A673 (cell line): ENCODE data around the gene SRSF7. TPM values are rescaled to one million over a fixed set of nuclear protein-coding genes. Genes with fewer than 3 reads are reported as not detected.

Source experiments
- BruUV-seq: library from RNA; stranded (reverse); fragments of 400-500 nt; replicated peaks from 2 replicates; lab custom pipeline; 2021; lab: Mats Ljungman, UMichigan
- CTCF ChIA-PET: fragments of 300-600 bp; sonication (Branson Sonifier 250); formaldehyde crosslinking; loops from one replicate; lab custom pipeline; 2022; ENCODE audit warnings: antibody characterized with exemption; lab: Charles Lee
- POLR2A ChIA-PET: fragments of 300-600 bp; sonication (Branson Sonifier 250); formaldehyde crosslinking; loops from one replicate; lab custom pipeline; 2022; ENCODE audit warnings: antibody characterized with exemption; ENCODE audit not compliant: low non-redundant PET; lab: Charles Lee
- DNase-seq: peaks from one replicate; pipeline ENCODE4 v3.0.0-alpha.2; 2015; ENCODE audit warnings: low spot score
- H3K27ac ChIP-seq: fragments of 200-600 bp; sonication (generic); 2 replicates; pipeline ENCODE4 v1.5.1; 2016; ENCODE audit warnings: mixed run types, low read depth, mild to moderate bottlenecking, mixed read lengths, antibody characterized with exemption, low read length; ENCODE audit not compliant: poor library complexity, severe bottlenecking
- H3K27me3 ChIP-seq: fragments of 200-600 bp; sonication (generic); replicated peaks from 2 replicates; pipeline ENCODE4 v1.6.1; 2017; ENCODE audit warnings: mixed run types, low read depth, mild to moderate bottlenecking, mixed read lengths, antibody characterized with exemption, low read length; ENCODE audit not compliant: insufficient read depth, poor library complexity
- H3K36me3 ChIP-seq: fragments of 200-600 bp; sonication (generic); 2 replicates; pipeline ENCODE4 v1.6.1; 2016; ENCODE audit warnings: mixed run types, mild to moderate bottlenecking, mixed read lengths, antibody characterized with exemption, low read length; ENCODE audit not compliant: insufficient read depth, poor library complexity, severe bottlenecking
- H3K4me1 ChIP-seq: fragments of 200-600 bp; sonication (generic); 2 replicates; pipeline ENCODE4 v1.6.1; 2017; ENCODE audit warnings: mixed run types, mild to moderate bottlenecking, mixed read lengths, antibody characterized with exemption, low read length; ENCODE audit not compliant: insufficient read depth, poor library complexity, severe bottlenecking
- H3K4me3 ChIP-seq: fragments of 200-600 bp; sonication (generic); 2 replicates; pipeline ENCODE4 v1.5.1; 2016; ENCODE audit warnings: low read depth, mixed run types, mild to moderate bottlenecking, mixed read lengths, low read length; ENCODE audit not compliant: poor library complexity, severe bottlenecking
- H3K9me3 ChIP-seq: fragments of 200-600 bp; sonication (generic); 2 replicates; pipeline ENCODE4 v1.6.1; 2016; ENCODE audit warnings: mixed run types, low read depth, mild to moderate bottlenecking, mixed read lengths, antibody characterized with exemption, low read length; ENCODE audit not compliant: poor library complexity, severe bottlenecking
- EZH2 ChIP-seq: fragments of 200-600 bp; sonication (generic); IDR thresholded peaks from 2 replicates; pipeline ENCODE4 v1.6.1; 2017; ENCODE audit warnings: borderline replicate concordance, low read depth, mild to moderate bottlenecking, mixed read lengths, antibody characterized with exemption, low read length; ENCODE audit not compliant: poor library complexity, severe bottlenecking
- intact Hi-C: fragments of 100-400 bp; cut with micrococcal nuclease; formaldehyde crosslinking; loops from one replicate; pipeline ENCODE4 v1.10.0; 2022; ENCODE audit not compliant: unreplicated experiment
- total RNA-seq: library from RNA; stranded (reverse); gene quantifications from 2 replicates; pipeline ENCODE4 v1.2.3, GENCODE V29; 2021
- TF ChIP-seq, protein P1 (sequence below): fragments of 300-800, 200-600 bp; sonication (generic); conservative IDR thresholded peaks from 2 replicates; pipeline ENCODE4 v1.5.1; 2017; ENCODE audit warnings: low read depth, mild to moderate bottlenecking, antibody characterized with exemption, low read length, moderate library complexity, mixed read lengths

SRSF7 gene
- total RNA-seq, 1 experiment from 2014 or later = 355 TPM

- H3K27me3 ChIP-seq = no peaks in the 10 kb centered on the region
- no peak for DNase-seq
- intact Hi-C loops = loop anchor here (5.0 kb wide), 1 partner anchor 78 kb away; no protein-coding TSS in a partner anchor
- ChIA-PET CTCF (no interaction called here), POLR2A (no interaction called here)
- TF ChIP-seq, protein P1, sequence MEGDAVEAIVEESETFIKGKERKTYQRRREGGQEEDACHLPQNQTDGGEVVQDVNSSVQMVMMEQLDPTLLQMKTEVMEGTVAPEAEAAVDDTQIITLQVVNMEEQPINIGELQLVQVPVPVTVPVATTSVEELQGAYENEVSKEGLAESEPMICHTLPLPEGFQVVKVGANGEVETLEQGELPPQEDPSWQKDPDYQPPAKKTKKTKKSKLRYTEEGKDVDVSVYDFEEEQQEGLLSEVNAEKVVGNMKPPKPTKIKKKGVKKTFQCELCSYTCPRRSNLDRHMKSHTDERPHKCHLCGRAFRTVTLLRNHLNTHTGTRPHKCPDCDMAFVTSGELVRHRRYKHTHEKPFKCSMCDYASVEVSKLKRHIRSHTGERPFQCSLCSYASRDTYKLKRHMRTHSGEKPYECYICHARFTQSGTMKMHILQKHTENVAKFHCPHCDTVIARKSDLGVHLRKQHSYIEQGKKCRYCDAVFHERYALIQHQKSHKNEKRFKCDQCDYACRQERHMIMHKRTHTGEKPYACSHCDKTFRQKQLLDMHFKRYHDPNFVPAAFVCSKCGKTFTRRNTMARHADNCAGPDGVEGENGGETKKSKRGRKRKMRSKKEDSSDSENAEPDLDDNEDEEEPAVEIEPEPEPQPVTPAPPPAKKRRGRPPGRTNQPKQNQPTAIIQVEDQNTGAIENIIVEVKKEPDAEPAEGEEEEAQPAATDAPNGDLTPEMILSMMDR = no peak
- TF ChIP-seq EZH2 = no peak
- BruUV-seq = no TSS peak
- peaks cover 60% of the 10 kb centered on the region for H3K36me3 ChIP-seq
- H3K27ac ChIP-seq = no peak overlapping the region
- no peaks in the 10 kb centered on the region for H3K9me3 ChIP-seq
- peak overlapping the region; percentile 90 for H3K4me3 ChIP-seq
- peaks cover 66% of the 10 kb centered on the region for H3K4me1 ChIP-seq
Measured at GRCh38 chr2:38748943-38749804, 2.0 kb downstream of the SRSF7 start.

- TF ChIP-seq, protein P1 = no peak
- no peak for TF ChIP-seq EZH2
- peak overlapping the region; percentile 90 for H3K4me3 ChIP-seq
- H3K9me3 ChIP-seq = no peaks in the 10 kb centered on the region
- H3K4me1 ChIP-seq = peaks cover 63% of the 10 kb centered on the region
- BruUV-seq = no TSS peak
- H3K27ac ChIP-seq = peak overlapping the region; percentile 40
- POLR2A ChIA-PET = interaction anchor here (0.7 kb wide), 1 partner anchor 23 kb away, joined by 5 read pairs; no protein-coding TSS in a partner anchor
- CTCF ChIA-PET = no interaction called here
- DNase-seq = no peak
- no peaks in the 10 kb centered on the region for H3K27me3 ChIP-seq
- H3K36me3 ChIP-seq = peaks cover 67% of the 10 kb centered on the region
- intact Hi-C loops = loop anchor here (5.0 kb wide), 1 partner anchor 79 kb away; no protein-coding TSS in a partner anchor
Measured at GRCh38 chr2:38748391-38748790, 2.8 kb downstream of the SRSF7 start.

DNA sequence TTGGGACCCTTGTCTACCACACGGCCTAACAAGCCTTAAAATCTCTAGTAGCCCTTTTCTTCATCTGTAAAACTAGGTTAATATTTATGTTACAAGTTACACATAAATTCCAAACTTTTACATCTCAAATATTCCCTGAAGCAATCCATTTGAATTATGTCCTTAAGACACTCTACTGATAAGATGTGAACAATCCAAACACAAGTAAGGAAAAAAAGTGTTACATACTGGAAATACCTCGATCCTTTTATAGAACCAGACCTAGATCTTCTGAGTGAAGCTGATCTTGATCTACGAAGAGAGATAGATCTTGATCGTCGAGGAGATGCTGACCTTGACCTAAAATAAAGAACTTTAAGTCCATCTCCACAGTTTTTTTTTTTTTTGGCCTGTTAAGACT lies 3.3 kb downstream of the SRSF7 start:
- Histone ChIP-seq H3K36me3 (peaks cover 73% of the 10 kb centered on the region), H3K27me3 (no peaks in the 10 kb centered on the region), H3K27ac (peak overlapping the region; percentile 40), H3K4me1 (peaks cover 63% of the 10 kb centered on the region), H3K4me3 (peak overlapping the region; percentile 90), H3K9me3 (no peaks in the 10 kb centered on the region)
- DNase-seq = no peak
- BruUV-seq = no TSS peak
- ChIA-PET CTCF (no interaction called here), POLR2A (interaction anchor here (0.6 to 0.7 kb wide), 4 partner anchors 19 to 188 kb away, joined by 5 to 11 read pairs (median 6); no protein-coding TSS in a partner anchor)
- intact Hi-C loops = loop anchor here (5.0 kb wide), 1 partner anchor 79 kb away; no protein-coding TSS in a partner anchor
- TF ChIP-seq EZH2 = no peak
- TF ChIP-seq, protein P1 = no peak
